GM15510 (cell line): ENCODE data around the gene P4HTM.

Experiments
- POLR2A ChIP-seq: IDR thresholded peaks from 3 replicates; pipeline ENCODE4 v1.6.1; 2011; ENCODE audit warnings: borderline replicate concordance; ENCODE audit not compliant: insufficient read length; ENCODE audit errors: extremely low read depth

The P4HTM gene

GRCh38 chr3:48989796-48990635, at the start of gene P4HTM:
Gene P4HTM (plus strand): TSS chr3:48990241. CDS start chr3:48990257, 16 bp downstream.
- TF ChIP-seq POLR2A: peak; percentile 47

GRCh38 chr3:48945432-48945831, 44.6 kb upstream of the P4HTM start:
- TF ChIP-seq POLR2A: no peak

- TF ChIP-seq POLR2A: no peak
Measured at GRCh38 chr3:48945891-48946549, 44.0 kb upstream of the P4HTM start.

- TF ChIP-seq POLR2A: no peak
Measured at GRCh38 chr3:48949376-48949717, 40.7 kb upstream of the P4HTM start.

GRCh38 chr3:48950051-48950450, 40.0 kb upstream of the P4HTM start:
- TF ChIP-seq POLR2A: no peak

GRCh38 chr3:48951764-48952163, 38.3 kb upstream of the P4HTM start:
- TF ChIP-seq POLR2A: no peak

GRCh38 chr3:48952510-48953118, 37.4 kb upstream of the P4HTM start:
- no peak for TF ChIP-seq POLR2A

- TF ChIP-seq POLR2A: no peak
Measured at GRCh38 chr3:48957006-48957705, 32.9 kb upstream of the P4HTM start.

- no peak for TF ChIP-seq POLR2A
Measured at GRCh38 chr3:48960841-48961413, 29.1 kb upstream of the P4HTM start.

GRCh38 chr3:48962340-48962739, 27.7 kb upstream of the P4HTM start:
- no peak for TF ChIP-seq POLR2A

- TF ChIP-seq POLR2A: no peak
Measured at GRCh38 chr3:48962939-48963338, 27.1 kb upstream of the P4HTM start.

GRCh38 chr3:48963591-48963990, 26.4 kb upstream of the P4HTM start:
- TF ChIP-seq POLR2A: no peak

- TF ChIP-seq POLR2A: no peak
Measured at GRCh38 chr3:48966367-48966766, 23.7 kb upstream of the P4HTM start.

GRCh38 chr3:48966876-48967361, 23.1 kb upstream of the P4HTM start:
- no peak for TF ChIP-seq POLR2A

GRCh38 chr3:48970586-48970985, 19.5 kb upstream of the P4HTM start:
- no peak for TF ChIP-seq POLR2A

- no peak for TF ChIP-seq POLR2A
Measured at GRCh38 chr3:48974076-48974864, 15.8 kb upstream of the P4HTM start.
